OCI-LY7 (cell line): ENCODE measurements around the gene NANP. TPM values are rescaled to one million over a fixed set of nuclear protein-coding genes. Genes with fewer than 3 reads are reported as not detected.
"Not testable (repeated sequence)": the region's sequence is repeated elsewhere in the genome, so short reads cannot be mapped to it uniquely, and the experiment has no call there.

Source experiments
- BruUV-seq: library from RNA; stranded (reverse); fragments of 400-500 nt; replicated peaks from 2 replicates; lab custom pipeline; 2021; lab: Mats Ljungman, UMichigan
- CTCF ChIA-PET: fragments of 300-600 bp; sonication (Branson Sonifier 250); formaldehyde crosslinking; loops from one replicate; lab custom pipeline; 2022; ENCODE audit warnings: antibody characterized with exemption; ENCODE audit not compliant: unreplicated experiment; lab: Charles Lee
- POLR2A ChIA-PET: fragments of 300-600 bp; sonication (Branson Sonifier 250); formaldehyde crosslinking; loops from one replicate; lab custom pipeline; 2022; ENCODE audit warnings: antibody characterized with exemption; lab: Charles Lee
- DNase-seq: peaks from one replicate; pipeline ENCODE4 v3.0.0-alpha.2; 2015; ENCODE audit warnings: low spot score
- H2AFZ ChIP-seq: fragments of 200-600 bp; sonication (generic), shearing (Covaris generic); 2 replicates; pipeline ENCODE4 v1.6.1; 2014; ENCODE audit warnings: mild to moderate bottlenecking, antibody characterized with exemption, low read length, moderate library complexity
- H3K27ac ChIP-seq: fragments of 200-600 bp; sonication (generic); 2 replicates; pipeline ENCODE4 v1.5.1; 2014; ENCODE audit warnings: mixed run types, low read depth, mild to moderate bottlenecking, moderate library complexity, low read length, inconsistent platforms; ENCODE audit not compliant: poor library complexity, severe bottlenecking
- H3K36me3 ChIP-seq: fragments of 200-600 bp; sonication (generic); 2 replicates; pipeline ENCODE4 v1.6.1; 2014; ENCODE audit warnings: mild to moderate bottlenecking, antibody characterized with exemption, low read length, moderate library complexity, mixed read lengths; ENCODE audit not compliant: insufficient read depth
- H3K4me1 ChIP-seq: fragments of 200-600 bp; sonication (generic); 2 replicates; pipeline ENCODE4 v1.5.1; 2014; ENCODE audit warnings: mild to moderate bottlenecking, low read length; ENCODE audit not compliant: insufficient read depth, poor library complexity, severe bottlenecking
- H3K4me2 ChIP-seq: fragments of 200-600 bp; sonication (generic); 2 replicates; pipeline ENCODE4 v1.6.1; 2014; ENCODE audit warnings: mild to moderate bottlenecking, low read length
- H3K4me3 ChIP-seq: fragments of 200-600 bp; sonication (generic); 2 replicates; pipeline ENCODE4 v1.5.1; 2014; ENCODE audit warnings: mild to moderate bottlenecking, low read depth, low read length; ENCODE audit not compliant: poor library complexity, severe bottlenecking
- H3K79me2 ChIP-seq: fragments of 200-600 bp; sonication (generic); 2 replicates; pipeline ENCODE4 v1.6.1; 2016; ENCODE audit warnings: low read depth, mild to moderate bottlenecking, low read length, moderate library complexity, mixed read lengths; ENCODE audit not compliant: insufficient read depth
- H3K9me2 ChIP-seq: fragments of 200-600 bp; sonication (generic); 2 replicates; pipeline ENCODE4 v1.6.1; 2016; ENCODE audit warnings: mild to moderate bottlenecking, low read length, mixed read lengths; ENCODE audit not compliant: insufficient read depth
- H3K9me3 ChIP-seq: fragments of 200-600 bp; sonication (generic); 2 replicates; pipeline ENCODE4 v1.6.1; 2014; ENCODE audit warnings: mild to moderate bottlenecking, mixed run types, low read length, mixed read lengths
- H4K20me1 ChIP-seq: fragments of 200-600 bp; sonication (generic); 2 replicates; pipeline ENCODE4 v1.6.1; 2014; ENCODE audit warnings: mild to moderate bottlenecking, antibody characterized with exemption, low read length, moderate library complexity, mixed read lengths; ENCODE audit not compliant: insufficient read depth
- EZH2phosphoT487 ChIP-seq: fragments of 200-600 bp; sonication (generic); IDR thresholded peaks from 2 replicates; pipeline ENCODE4 v1.6.1; 2018; ENCODE audit warnings: low read depth, borderline replicate concordance, mild to moderate bottlenecking, mixed run types, antibody characterized with exemption, low read length, moderate library complexity, mixed read lengths
- intact Hi-C: fragments of 100-400 bp; cut with micrococcal nuclease; formaldehyde crosslinking; loops from one replicate; pipeline ENCODE4 v1.10.0; 2022; ENCODE audit not compliant: unreplicated experiment
- total RNA-seq, 2 experiments: library from RNA; depleted of rRNA in 1 of 2; stranded (reverse); fragments of >200 nt in 1 of 2; shearing (Covaris generic) in 1 of 2; gene quantifications; 2 replicates each; pipeline ENCODE4 v1.2.3, GENCODE V29; 2014 to 2022
- TF ChIP-seq, protein P1 (sequence below): fragments of 200-600 bp; sonication (generic); conservative IDR thresholded peaks from 2 replicates; pipeline ENCODE4 v1.5.1; 2014; ENCODE audit warnings: mild to moderate bottlenecking, antibody characterized with exemption, low read length, moderate library complexity, mixed read lengths

The NANP gene
- total RNA-seq, 2 experiments from 2014 or later: 1.0 to 3.2 TPM

DNA sequence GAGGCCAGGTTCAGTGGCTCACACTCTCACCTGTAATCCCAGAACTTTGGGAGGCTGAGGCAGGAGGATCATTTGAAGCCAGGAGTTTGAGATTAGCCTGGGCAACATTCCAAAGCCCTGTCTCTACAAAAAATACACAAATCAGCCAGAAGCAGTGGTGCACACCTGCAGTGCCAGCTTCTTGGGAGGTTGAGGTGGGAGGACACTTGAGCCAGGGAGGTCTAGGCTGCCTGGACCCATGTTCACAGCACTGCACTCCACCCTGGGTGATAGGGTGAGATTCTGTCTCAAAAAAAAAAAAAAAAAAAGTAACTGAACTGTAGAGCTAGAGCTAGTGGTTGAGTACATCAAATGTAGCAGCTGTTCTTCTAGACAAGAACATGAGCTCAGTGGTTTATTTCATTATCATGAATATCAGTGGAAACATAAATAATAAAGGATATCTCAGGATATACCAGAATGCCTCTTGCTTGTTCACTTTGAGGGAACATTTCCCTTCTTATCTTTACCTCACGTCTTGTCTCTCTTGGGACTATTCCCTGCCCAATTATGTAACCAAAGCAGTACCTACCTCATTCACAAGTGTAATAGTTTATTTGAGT is 17.6 kb downstream of the NANP start:
- Histone ChIP-seq H3K27ac (no peak overlapping the region), H2AFZ (no peak overlapping the region), H3K9me2 (no peaks in the 10 kb centered on the region), H4K20me1 (no peaks in the 10 kb centered on the region), H3K79me2 (no peaks in the 10 kb centered on the region), H3K36me3 (no peaks in the 10 kb centered on the region), H3K4me2 (no peak overlapping the region), H3K9me3 (no peaks in the 10 kb centered on the region), H3K4me3 (no peak overlapping the region), H3K4me1 (no peaks in the 10 kb centered on the region)
- no TSS peak for BruUV-seq
- intact Hi-C loops: loop anchor here (10.0 kb wide), 1 partner anchor 61 kb away; no protein-coding TSS in a partner anchor
- TF ChIP-seq, protein P1, sequence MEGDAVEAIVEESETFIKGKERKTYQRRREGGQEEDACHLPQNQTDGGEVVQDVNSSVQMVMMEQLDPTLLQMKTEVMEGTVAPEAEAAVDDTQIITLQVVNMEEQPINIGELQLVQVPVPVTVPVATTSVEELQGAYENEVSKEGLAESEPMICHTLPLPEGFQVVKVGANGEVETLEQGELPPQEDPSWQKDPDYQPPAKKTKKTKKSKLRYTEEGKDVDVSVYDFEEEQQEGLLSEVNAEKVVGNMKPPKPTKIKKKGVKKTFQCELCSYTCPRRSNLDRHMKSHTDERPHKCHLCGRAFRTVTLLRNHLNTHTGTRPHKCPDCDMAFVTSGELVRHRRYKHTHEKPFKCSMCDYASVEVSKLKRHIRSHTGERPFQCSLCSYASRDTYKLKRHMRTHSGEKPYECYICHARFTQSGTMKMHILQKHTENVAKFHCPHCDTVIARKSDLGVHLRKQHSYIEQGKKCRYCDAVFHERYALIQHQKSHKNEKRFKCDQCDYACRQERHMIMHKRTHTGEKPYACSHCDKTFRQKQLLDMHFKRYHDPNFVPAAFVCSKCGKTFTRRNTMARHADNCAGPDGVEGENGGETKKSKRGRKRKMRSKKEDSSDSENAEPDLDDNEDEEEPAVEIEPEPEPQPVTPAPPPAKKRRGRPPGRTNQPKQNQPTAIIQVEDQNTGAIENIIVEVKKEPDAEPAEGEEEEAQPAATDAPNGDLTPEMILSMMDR: no peak
- TF ChIP-seq EZH2phosphoT487: no peak
- ChIA-PET POLR2A (no interaction called here), CTCF (no interaction called here)
- DNase-seq: no peak

DNA sequence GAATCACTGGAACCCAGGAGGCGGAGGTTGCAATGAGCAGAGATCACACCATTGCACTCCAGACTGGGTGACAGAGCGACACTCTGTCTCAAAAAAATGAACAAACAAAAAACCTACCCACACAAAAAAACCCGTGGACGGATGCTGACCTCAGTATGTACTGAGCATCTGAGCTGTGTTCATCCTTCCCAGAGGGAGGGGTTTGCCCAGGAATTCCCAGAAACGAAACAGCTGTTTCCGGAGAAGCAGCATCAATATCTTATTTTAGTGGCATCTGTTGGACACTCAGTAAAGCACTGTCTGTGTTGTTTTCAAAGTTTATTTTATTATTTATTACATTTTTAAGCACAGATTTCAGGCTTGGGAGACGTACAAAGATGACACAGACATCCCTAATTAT is 18.7 kb downstream of the NANP start:
- H3K27ac ChIP-seq: no peak overlapping the region
- no TSS peak for BruUV-seq
- intact Hi-C loops: loop anchor here (10.0 kb wide), 1 partner anchor 60 kb away; no protein-coding TSS in a partner anchor
- no peaks in the 10 kb centered on the region for H3K9me2 ChIP-seq
- CTCF ChIA-PET: no interaction called here
- POLR2A ChIA-PET: no interaction called here
- no peak overlapping the region for H3K4me2 ChIP-seq
- H3K79me2 ChIP-seq: no peaks in the 10 kb centered on the region
- no peaks in the 10 kb centered on the region for H4K20me1 ChIP-seq
- no peaks in the 10 kb centered on the region for H3K4me1 ChIP-seq
- H2AFZ ChIP-seq: no peak overlapping the region
- H3K4me3 ChIP-seq: no peak overlapping the region
- no peak for DNase-seq
- no peak for TF ChIP-seq EZH2phosphoT487
- TF ChIP-seq, protein P1: no peak
- H3K36me3 ChIP-seq: no peaks in the 10 kb centered on the region
- H3K9me3 ChIP-seq: no peaks in the 10 kb centered on the region

DNA sequence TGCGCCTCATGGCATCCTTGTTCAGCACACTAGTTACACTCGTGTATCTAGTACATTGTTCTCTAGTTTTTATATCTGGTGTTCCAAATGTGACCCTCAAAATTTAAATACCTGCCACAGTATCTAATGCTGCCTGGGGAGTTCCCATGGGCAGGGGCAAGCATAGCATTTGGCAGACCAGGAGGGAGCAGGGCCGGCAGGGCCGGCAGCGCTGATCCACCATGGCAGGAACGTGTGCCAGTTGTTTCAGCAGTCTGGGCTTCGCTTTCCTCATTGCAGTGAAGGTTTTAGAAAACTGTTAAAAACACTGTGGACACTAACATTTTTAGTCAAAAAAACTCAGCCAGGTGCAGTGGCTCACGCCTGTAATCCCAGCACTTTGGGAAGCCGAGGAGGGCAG is 19.2 kb downstream of the NANP start:
- TF ChIP-seq, protein P1: no peak
- no peak for TF ChIP-seq EZH2phosphoT487
- ChIA-PET CTCF (no interaction called here), POLR2A (no interaction called here)
- DNase-seq: no peak
- intact Hi-C loops: loop anchor here (10.0 kb wide), 1 partner anchor 60 kb away; no protein-coding TSS in a partner anchor
- Histone ChIP-seq H3K27ac (no peak overlapping the region), H3K79me2 (no peaks in the 10 kb centered on the region), H3K9me3 (no peaks in the 10 kb centered on the region), H3K36me3 (no peaks in the 10 kb centered on the region), H3K4me1 (no peaks in the 10 kb centered on the region), H3K4me2 (no peak overlapping the region), H2AFZ (no peak overlapping the region), H4K20me1 (no peaks in the 10 kb centered on the region), H3K4me3 (no peak overlapping the region), H3K9me2 (no peaks in the 10 kb centered on the region)
- no TSS peak for BruUV-seq

DNA sequence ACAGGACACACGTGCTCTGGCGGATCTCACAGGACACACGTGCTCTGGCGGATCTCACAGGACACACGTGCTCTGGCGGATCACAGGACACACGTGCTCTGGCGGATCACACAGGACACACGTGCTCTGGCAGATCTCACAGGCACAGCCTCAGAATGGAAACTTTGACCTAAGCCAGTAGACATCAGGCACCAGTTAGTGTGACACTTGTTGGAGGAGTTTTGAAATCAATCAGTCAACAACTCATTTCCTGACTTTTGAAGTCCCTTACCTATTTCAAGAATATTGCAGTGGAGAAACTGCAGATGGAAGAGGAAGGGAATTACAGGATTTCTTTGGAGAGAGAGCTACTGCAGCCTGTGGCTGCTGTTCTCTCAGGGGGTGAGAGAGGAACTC is 20.9 kb downstream of the NANP start:
- BruUV-seq, CTCF ChIA-PET: not testable (repeated sequence)
- POLR2A ChIA-PET: interaction anchor here (0.6 to 0.7 kb wide), 2 partner anchors 11 to 124 kb away, joined by 3 read pairs; no protein-coding TSS in a partner anchor

More for the DNA sequence above, 20.9 kb downstream of the NANP start:
- H3K4me3 ChIP-seq, H3K27ac ChIP-seq, H3K9me3 ChIP-seq, H3K9me2 ChIP-seq, H3K4me2 ChIP-seq, DNase-seq, H4K20me1 ChIP-seq, H2AFZ ChIP-seq, H3K36me3 ChIP-seq, H3K79me2 ChIP-seq, H3K4me1 ChIP-seq: not testable (repeated sequence)
- intact Hi-C loops: loop anchor here (10.0 kb wide), 1 partner anchor 58 kb away; no protein-coding TSS in a partner anchor
